ENCODE measurements around the gene NSMF. TPM values are rescaled to one million over a fixed set of nuclear protein-coding genes. Genes with fewer than 3 reads are reported as not detected.

The NSMF gene
- total RNA-seq, 4 donors from 2014 or later: 219 to 297 (median 270) TPM

DNA sequence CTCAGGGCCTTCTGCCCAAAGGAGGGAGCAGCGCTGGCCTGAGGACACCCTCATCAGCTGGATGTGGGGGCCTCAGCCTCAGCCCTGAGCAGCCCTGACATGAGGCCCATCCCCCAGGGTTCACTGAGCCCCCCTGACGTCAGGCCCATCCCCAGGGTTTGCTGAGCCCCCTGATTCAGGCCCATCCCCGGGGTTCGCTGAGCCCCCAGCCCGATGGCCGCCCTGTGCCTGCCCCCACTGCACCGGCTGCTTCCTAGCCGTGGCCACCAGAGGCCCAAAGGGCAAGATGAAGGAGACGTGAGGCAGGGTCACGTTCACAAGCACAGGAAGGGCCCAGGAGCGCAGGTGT lies 19.5 kb upstream of the NSMF start:
- 69 to 76% methylated on average over 8 to 10 of the region's 11 CpGs for WGBS, 2 donors
- Histone ChIP-seq H3K36me3 (peaks cover 0 to 63% (median 0%) of the 10 kb centered on the region in 3 donors), H3K4me1 (peaks cover 0 to 12% (median 4%) of the 10 kb centered on the region in 4 donors), H3K27ac (no peak overlapping the region), H3K27me3 (no peaks in the 10 kb centered on the region), H3K9me3 (peaks cover 0 to 22% (median 2%) of the 10 kb centered on the region in 4 donors), H3K4me3 (no peak overlapping the region)
- TF ChIP-seq EP300 (IDR thresholded peaks at IDR 0.05) (no peak), POLR2A (IDR thresholded peaks at IDR 0.05) (no peak), CTCF (IDR thresholded peaks at IDR 0.05) (no peak)
- no peak for DNase-seq (ENCODE audit: low spot score in 2 of 2)

DNA sequence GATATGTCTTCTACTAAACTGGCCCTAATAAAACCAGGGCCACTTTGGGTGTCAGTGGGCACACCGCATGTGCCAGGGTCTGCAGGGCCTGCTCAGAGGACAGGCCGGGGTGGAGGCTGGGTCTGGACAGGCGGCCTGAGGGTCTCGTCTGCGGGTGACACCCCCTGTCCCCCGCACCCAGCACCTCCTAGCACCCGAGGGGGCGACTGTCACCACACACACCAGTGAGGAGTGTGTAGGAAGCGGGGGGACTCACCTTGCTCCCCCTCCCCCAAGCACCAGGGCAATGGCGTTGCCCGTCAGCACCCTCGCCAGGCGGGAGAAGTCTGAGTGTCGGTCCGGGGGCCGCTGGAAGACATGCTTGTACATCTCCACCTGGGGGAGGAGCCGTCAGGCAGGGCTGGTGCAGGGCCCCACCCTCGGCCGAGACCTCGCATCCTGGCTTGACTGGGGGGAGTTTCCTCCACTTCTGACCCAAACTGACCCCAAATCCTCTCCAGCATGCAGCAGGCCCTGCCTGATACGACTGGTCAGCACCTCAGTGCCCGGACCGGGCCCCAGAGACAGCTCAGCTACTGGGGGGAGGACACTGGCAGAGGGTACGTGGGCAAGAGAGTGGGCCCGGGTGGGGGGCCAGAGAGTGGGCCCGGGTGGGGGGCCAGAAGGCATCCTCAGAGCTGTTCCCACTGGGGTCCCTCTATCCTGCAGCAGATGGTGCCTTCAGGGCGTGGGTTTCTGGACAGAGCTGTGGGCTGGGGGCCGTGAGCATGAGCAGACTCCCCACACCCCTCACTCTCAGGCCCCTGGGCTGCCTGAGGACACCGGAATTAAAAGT lies 18.9 kb upstream of the NSMF start:
- WGBS, 2 donors: 87 to 94% methylated on average over 10 to 28 of the region's 29 CpGs
- Histone ChIP-seq H3K4me1 (peaks cover 0 to 12% (median 4%) of the 10 kb centered on the region in 4 donors), H3K36me3 (peaks cover 0 to 65% (median 0%) of the 10 kb centered on the region in 3 donors), H3K9me3 (peaks cover 0 to 22% (median 2%) of the 10 kb centered on the region in 4 donors), H3K27me3 (no peaks in the 10 kb centered on the region), H3K4me3 (no peak overlapping the region), H3K27ac (no peak overlapping the region)
- TF ChIP-seq EP300 (IDR thresholded peaks at IDR 0.05): no peak
- no peak for TF ChIP-seq POLR2A (IDR thresholded peaks at IDR 0.05)
- TF ChIP-seq CTCF (IDR thresholded peaks at IDR 0.05): no peak
- no peak for DNase-seq (ENCODE audit: low spot score in 2 of 2)

GRCh38 chr9:137476856-137477255 lies 17.7 kb upstream of the NSMF start:
- no peak overlapping the region for H3K27ac ChIP-seq
- 87 to 98% methylated on average over 8 to 11 of the region's 11 CpGs for WGBS, 2 donors
- DNase-seq (ENCODE audit: low spot score in 2 of 2): no peak
- peaks cover 0 to 5% (median under 1%) of the 10 kb centered on the region in 4 donors for H3K4me1 ChIP-seq
- H3K4me3 ChIP-seq: no peak overlapping the region
- H3K27me3 ChIP-seq: no peaks in the 10 kb centered on the region
- TF ChIP-seq CTCF (IDR thresholded peaks at IDR 0.05) (no peak), EP300 (IDR thresholded peaks at IDR 0.05) (no peak)
- peaks cover 0 to 70% (median 0%) of the 10 kb centered on the region in 3 donors for H3K36me3 ChIP-seq
- peaks cover 0 to 22% (median 2%) of the 10 kb centered on the region in 4 donors for H3K9me3 ChIP-seq

GRCh38 chr9:137475666-137476065 lies 16.5 kb upstream of the NSMF start:
- H3K27me3 ChIP-seq: no peaks in the 10 kb centered on the region
- no peaks in the 10 kb centered on the region for H3K4me1 ChIP-seq
- no peak overlapping the region for H3K4me3 ChIP-seq
- 83 to 86% methylated on average over 3 of the region's 3 CpGs for WGBS, 2 donors
- peaks cover 0 to 62% (median 0%) of the 10 kb centered on the region in 3 donors for H3K36me3 ChIP-seq
- H3K27ac ChIP-seq: no peak overlapping the region
- peaks cover 0 to 22% (median 2%) of the 10 kb centered on the region in 4 donors for H3K9me3 ChIP-seq
- TF ChIP-seq CTCF (IDR thresholded peaks at IDR 0.05) (no peak), EP300 (IDR thresholded peaks at IDR 0.05) (no peak), POLR2A (IDR thresholded peaks at IDR 0.05) (no peak)
- no peak for DNase-seq (ENCODE audit: low spot score in 2 of 2)

- H3K27ac ChIP-seq: no peak overlapping the region
- H3K4me3 ChIP-seq: no peak overlapping the region
- 92 to 94% methylated on average over 18 of the region's 18 CpGs for WGBS, 2 donors
- H3K9me3 ChIP-seq: peaks cover 0 to 22% (median 2%) of the 10 kb centered on the region in 4 donors
- no peaks in the 10 kb centered on the region for H3K4me1 ChIP-seq
- H3K27me3 ChIP-seq: no peaks in the 10 kb centered on the region
- DNase-seq (ENCODE audit: low spot score in 2 of 2): no peak
- H3K36me3 ChIP-seq: peaks cover 0 to 55% (median 0%) of the 10 kb centered on the region in 3 donors
- no peak for TF ChIP-seq CTCF (IDR thresholded peaks at IDR 0.05)
- no peak for TF ChIP-seq POLR2A (IDR thresholded peaks at IDR 0.05)
- no peak for TF ChIP-seq EP300 (IDR thresholded peaks at IDR 0.05)
Observed at GRCh38 chr9:137474271-137474670, 15.1 kb upstream of the NSMF start.
